GM12878 (cell line): ENCODE results near the gene PPP1R1B. TPM values are rescaled to one million over a fixed set of nuclear protein-coding genes. Genes with fewer than 3 reads are reported as not detected.

ENCODE experiments used
- ATAC-seq: fragments of 200-7000 bp; cut with Tn5 transposase; 3 replicates; pipeline ENCODE4 v1.9.1; 2020; ENCODE audit warnings: mild to moderate bottlenecking, moderate library complexity
- BruUV-seq: library from RNA; stranded (reverse); fragments of 400-500 nt; replicated peaks from 2 replicates; lab custom pipeline; 2021; lab: Mats Ljungman, UMichigan
- CTCF ChIA-PET: fragments of 300-600 bp; sonication (Branson Sonifier 250); formaldehyde crosslinking; extraction: SDS; loops from one replicate; lab custom pipeline; 2021; ENCODE audit warnings: inconsistent platforms; lab: Yijun Ruan, JAX
- POLR2A ChIA-PET: fragments of 350-600 bp; formaldehyde crosslinking; extraction: SDS; loops from one replicate; lab custom pipeline; 2021; ENCODE audit warnings: inconsistent platforms; lab: Charles Lee
- RAD21 ChIA-PET: fragments of 300-600 bp; sonication (Branson Sonifier 250); formaldehyde crosslinking; loops from one replicate; lab custom pipeline; 2023; ENCODE audit warnings: antibody characterized with exemption; ENCODE audit not compliant: unreplicated experiment; lab: Charles Lee
- SMC1A ChIA-PET: fragments of 300-600 bp; sonication (Branson Sonifier 250); formaldehyde crosslinking; loops from one replicate; lab custom pipeline; 2023; ENCODE audit not compliant: unreplicated experiment, uncharacterized antibody; lab: Charles Lee
- DNase-seq: peaks from one replicate; pipeline ENCODE4 v3.0.0-alpha.2; 2011; ENCODE audit warnings: low read depth, low spot score
- FAIRE-seq: peaks from 3 replicates; lab custom pipeline; 2011; peaks lifted over from hg19 to GRCh38; lab: Jason Lieb, UNC
- H2AFZ ChIP-seq: 2 replicates; pipeline ENCODE4 v1.6.0; 2011; ENCODE audit warnings: low read depth, low read length, control low read depth; ENCODE audit not compliant: control insufficient read depth
- H3K27ac ChIP-seq: 2 replicates; pipeline ENCODE4 v1.5.1; 2011; ENCODE audit warnings: control low read depth; ENCODE audit not compliant: control insufficient read depth, insufficient read depth
- H3K27me3 ChIP-seq, 2 experiments: replicated peaks in 1 of 2; 2 replicates each; pipeline versions ENCODE4 v1.6.0 to v1.6.1; 2011; ENCODE audit warnings: low read length in 1 of 2; ENCODE audit not compliant: control insufficient read depth in 2 of 2, insufficient read depth in 2 of 2
- H3K36me3 ChIP-seq, 2 experiments: 2 replicates each; pipeline ENCODE4 v1.5.1; 2011; ENCODE audit warnings: low read length in 1 of 2; ENCODE audit not compliant: control insufficient read depth in 2 of 2, insufficient read depth in 2 of 2
- H3K4me1 ChIP-seq: 2 replicates; pipeline ENCODE4 v1.6.1; 2011; ENCODE audit warnings: mild to moderate bottlenecking, low read length, moderate library complexity, mixed read lengths; ENCODE audit not compliant: control insufficient read depth, insufficient read depth
- H3K4me2 ChIP-seq: 2 replicates; pipeline ENCODE4 v1.6.0; 2011; ENCODE audit warnings: control low read depth; ENCODE audit not compliant: control insufficient read depth, insufficient read depth
- H3K4me3 ChIP-seq: fragments of 200-600 bp; sonication (generic); 2 replicates; pipeline ENCODE4 v1.5.1; 2016
- H3K79me2 ChIP-seq: 2 replicates; pipeline ENCODE4 v1.6.0; 2011; ENCODE audit warnings: low read length; ENCODE audit not compliant: control insufficient read depth, insufficient read depth
- H3K9ac ChIP-seq: 2 replicates; pipeline ENCODE4 v1.8.0; 2011; ENCODE audit warnings: low read length, control low read depth, mixed read lengths; ENCODE audit not compliant: control insufficient read depth, insufficient read depth
- H3K9me3 ChIP-seq: replicated peaks from 3 replicates; pipeline ENCODE4 v1.5.1; 2011; ENCODE audit warnings: mild to moderate bottlenecking, low read length; ENCODE audit not compliant: control insufficient read depth, insufficient read depth
- H4K20me1 ChIP-seq: 2 replicates; pipeline ENCODE4 v1.6.0; 2011; ENCODE audit not compliant: control insufficient read depth, insufficient read depth
- BCLAF1 ChIP-seq: fragments of 450-650 bp; IDR thresholded peaks from 2 replicates; pipeline ENCODE4 v1.6.1; 2017; ENCODE audit warnings: antibody characterized with exemption, mild to moderate bottlenecking, moderate library complexity
- BHLHE40 ChIP-seq, 2 experiments: fragments of 450-650 bp in 1 of 2; IDR thresholded peaks; 2 replicates each; pipeline ENCODE4 v1.6.1; 2011 to 2017; ENCODE audit warnings: low read depth in 2 of 2, borderline replicate concordance in 1 of 2, improper control_type of control experiment in 1 of 2, low read length in 1 of 2, mild to moderate bottlenecking in 1 of 2
- CREM ChIP-seq: IDR thresholded peaks from 2 replicates; pipeline ENCODE4 v1.6.1; 2014; ENCODE audit warnings: antibody characterized with exemption, low read depth
- E4F1 ChIP-seq: fragments of 450-650 bp; IDR thresholded peaks from 2 replicates; pipeline ENCODE4 v1.6.1; 2018; ENCODE audit warnings: borderline replicate concordance, mild to moderate bottlenecking; ENCODE audit not compliant: partially characterized antibody
- HDAC2 ChIP-seq: fragments of 200-600 bp; sonication (generic); IDR thresholded peaks from 2 replicates; pipeline ENCODE4 v1.6.1; 2017
- RCOR1 ChIP-seq: conservative IDR thresholded peaks from 2 replicates; pipeline ENCODE4 v1.6.1; 2012; ENCODE audit warnings: low read depth, low read length, improper control_type of control experiment
- RFX5 ChIP-seq: IDR thresholded peaks from 2 replicates; pipeline ENCODE4 v1.6.1; 2011; ENCODE audit warnings: low read depth, low read length, improper control_type of control experiment
- SP1 ChIP-seq: IDR thresholded peaks from one replicate; pipeline ENCODE4 v1.6.1; 2011; ENCODE audit warnings: low read depth, low read length
- YY1 ChIP-seq: IDR thresholded peaks from 2 replicates; pipeline ENCODE4 v1.6.1; 2011; ENCODE audit warnings: low read depth, mild to moderate bottlenecking, low read length
- WGBS: methylation state at CpG from one replicate; pipeline ENCODE4 v1.1.6; 2016; ENCODE audit warnings: low lambda C conversion rate; ENCODE audit not compliant: insufficient replicate concordance, insufficient coverage; ENCODE audit errors: missing lambda C conversion rate; 5-methylcytosine and 5-hydroxymethylcytosine counted together
- in situ Hi-C: fragments of 300-500 bp; cut with MboI; formaldehyde crosslinking; loops from 9 replicates; pipeline ENCODE4 v1.14.3; 2018; ENCODE audit warnings: mixed read lengths
- intact Hi-C: fragments of 100-400 bp; cut with micrococcal nuclease; formaldehyde crosslinking; loops from one replicate; pipeline ENCODE4 v1.14.2; 2022; ENCODE audit not compliant: unreplicated experiment
- polyA plus RNA-seq, 11 experiments: library from polyadenylated mRNA; depleted of rRNA in 4 of 11; unstranded in 6 of 11; stranded (reverse) in 5 of 11; fragments of >200 nt; fragmentation: Nextera tagmentation in 4 of 11; fragmentation: Illumina TruSeq in 1 of 11; extraction: Ambion mirVana in 4 of 11; extraction: Trizol in 1 of 11; gene quantifications; 1 replicate in 1 of 11; 2 replicates in 10 of 11; pipeline versions ENCODE4 v1.2.1 to v1.2.3, GENCODE V29; 2011 to 2016; ENCODE audit warnings: inconsistent platforms in 2 of 11, missing spikeins in 2 of 11, low read depth in 1 of 11
- total RNA-seq, 4 experiments: library from RNA; depleted of rRNA in 3 of 4; stranded (reverse); fragments of >200 nt in 3 of 4; fragmentation: Illumina TruSeq in 1 of 4; extraction: Trizol in 1 of 4; gene quantifications; 2 replicates each; pipeline versions ENCODE4 v1.2.1 to v1.2.3, GENCODE V29; 2013 to 2021
- TF ChIP-seq, protein P1 (sequence below): fragments of 450-650 bp; IDR thresholded peaks from 2 replicates; pipeline ENCODE4 v1.6.1; 2017; ENCODE audit warnings: mild to moderate bottlenecking
- TF ChIP-seq, protein P2 (sequence below): fragments of 450-650 bp; conservative IDR thresholded peaks from 2 replicates; pipeline ENCODE4 v1.6.1; 2017; ENCODE audit warnings: mild to moderate bottlenecking, moderate library complexity

Gene PPP1R1B
- total and polyA plus RNA-seq, 10 of the 15 experiments (the other 5 are each of a cell fraction or from before 2014, with no cell fraction given): 0.08 TPM; not detected in 9

GRCh38 chr17:39632153-39632941, 5.6 kb downstream of the PPP1R1B start:
- FAIRE-seq (no peak), ATAC-seq (no peak), DNase-seq (no peak)
- Histone ChIP-seq H3K27ac (no peak overlapping the region), H3K9ac (no peak overlapping the region), H3K36me3 (no peaks in the 10 kb centered on the region), H3K4me1 (peaks cover 6% of the 10 kb centered on the region), H3K9me3 (no peaks in the 10 kb centered on the region), H3K79me2 (peaks cover 3% of the 10 kb centered on the region), H3K4me3 (no peak overlapping the region), H3K27me3 (peaks cover 0 to 4% of the 10 kb centered on the region in 2 experiments; a peak in 2 of 4 replicates), H2AFZ (no peak overlapping the region), H4K20me1 (no peaks in the 10 kb centered on the region), H3K4me2 (no peak overlapping the region)
- no TSS peak for BruUV-seq
- intact Hi-C loops: no loop called here
- POLR2A ChIA-PET: no interaction called here
- CTCF ChIA-PET: interaction anchor here (0.8 to 15.5 kb wide), 6 partner anchors 11 to 116 kb away, joined by 3 to 225 read pairs (median 10); no protein-coding TSS in a partner anchor
- SMC1A ChIA-PET: no interaction called here
- RAD21 ChIA-PET: interaction anchor here (0.7 to 3.4 kb wide), 3 partner anchors 9 to 97 kb away, joined by 3 to 20 read pairs (median 5); no protein-coding TSS in a partner anchor
- WGBS: 40% methylated on average over 12 of the region's 13 CpGs
- in situ Hi-C loops: no loop called here
- TF ChIP-seq SP1 (no peak), BHLHE40 (IDR thresholded peaks at IDR 0.05; ENCODE audit: borderline replicate concordance in 1 of 2, low read depth in 2 of 2, low read length in 1 of 2) (no peak), E4F1 (no peak), HDAC2 (no peak), RFX5 (no peak), BCLAF1 (no peak), RCOR1 (no peak), YY1 (no peak), CREM (no peak)
- TF ChIP-seq, protein P1, sequence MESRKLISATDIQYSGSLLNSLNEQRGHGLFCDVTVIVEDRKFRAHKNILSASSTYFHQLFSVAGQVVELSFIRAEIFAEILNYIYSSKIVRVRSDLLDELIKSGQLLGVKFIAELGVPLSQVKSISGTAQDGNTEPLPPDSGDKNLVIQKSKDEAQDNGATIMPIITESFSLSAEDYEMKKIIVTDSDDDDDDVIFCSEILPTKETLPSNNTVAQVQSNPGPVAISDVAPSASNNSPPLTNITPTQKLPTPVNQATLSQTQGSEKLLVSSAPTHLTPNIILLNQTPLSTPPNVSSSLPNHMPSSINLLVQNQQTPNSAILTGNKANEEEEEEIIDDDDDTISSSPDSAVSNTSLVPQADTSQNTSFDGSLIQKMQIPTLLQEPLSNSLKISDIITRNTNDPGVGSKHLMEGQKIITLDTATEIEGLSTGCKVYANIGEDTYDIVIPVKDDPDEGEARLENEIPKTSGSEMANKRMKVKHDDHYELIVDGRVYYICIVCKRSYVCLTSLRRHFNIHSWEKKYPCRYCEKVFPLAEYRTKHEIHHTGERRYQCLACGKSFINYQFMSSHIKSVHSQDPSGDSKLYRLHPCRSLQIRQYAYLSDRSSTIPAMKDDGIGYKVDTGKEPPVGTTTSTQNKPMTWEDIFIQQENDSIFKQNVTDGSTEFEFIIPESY: no peak
- TF ChIP-seq, protein P2, sequence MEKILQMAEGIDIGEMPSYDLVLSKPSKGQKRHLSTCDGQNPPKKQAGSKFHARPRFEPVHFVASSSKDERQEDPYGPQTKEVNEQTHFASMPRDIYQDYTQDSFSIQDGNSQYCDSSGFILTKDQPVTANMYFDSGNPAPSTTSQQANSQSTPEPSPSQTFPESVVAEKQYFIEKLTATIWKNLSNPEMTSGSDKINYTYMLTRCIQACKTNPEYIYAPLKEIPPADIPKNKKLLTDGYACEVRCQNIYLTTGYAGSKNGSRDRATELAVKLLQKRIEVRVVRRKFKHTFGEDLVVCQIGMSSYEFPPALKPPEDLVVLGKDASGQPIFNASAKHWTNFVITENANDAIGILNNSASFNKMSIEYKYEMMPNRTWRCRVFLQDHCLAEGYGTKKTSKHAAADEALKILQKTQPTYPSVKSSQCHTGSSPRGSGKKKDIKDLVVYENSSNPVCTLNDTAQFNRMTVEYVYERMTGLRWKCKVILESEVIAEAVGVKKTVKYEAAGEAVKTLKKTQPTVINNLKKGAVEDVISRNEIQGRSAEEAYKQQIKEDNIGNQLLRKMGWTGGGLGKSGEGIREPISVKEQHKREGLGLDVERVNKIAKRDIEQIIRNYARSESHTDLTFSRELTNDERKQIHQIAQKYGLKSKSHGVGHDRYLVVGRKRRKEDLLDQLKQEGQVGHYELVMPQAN: no peak
